ENCODE measurements around the gene SIGLEC5.

DNA sequence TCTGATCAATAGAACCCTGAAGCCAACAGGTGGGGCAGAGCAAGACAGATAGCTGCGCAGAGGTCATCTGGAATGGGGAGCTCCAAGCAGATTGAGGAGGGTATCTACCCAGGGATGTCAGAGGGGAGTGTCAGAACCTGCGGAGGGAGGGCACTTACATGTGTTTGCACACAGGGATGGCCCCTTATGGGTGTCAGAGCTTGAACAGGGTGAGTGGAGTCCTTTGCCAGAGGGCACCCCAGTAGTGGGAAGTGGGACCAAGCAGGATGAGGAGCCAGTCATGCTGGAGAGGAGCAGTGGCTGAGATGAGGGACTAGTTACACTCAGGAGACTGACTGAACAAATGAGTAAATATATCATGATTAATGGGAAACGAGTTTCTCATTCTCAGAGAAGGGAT, 33.4 kb upstream of the SIGLEC5 start:
- TF ChIP-seq CTCF (conservative IDR thresholded peaks at IDR 0.05; ENCODE audit: low read depth, low read length) = no peak
- no peak for TF ChIP-seq EZH2 (IDR thresholded peaks at IDR 0.05; ENCODE audit: borderline replicate concordance, low read depth, low read length, poor library complexity, severe bottlenecking)

Measured in A673 (cell line).